ENCODE data around the gene NRL. TPM values are rescaled to one million over a fixed set of nuclear protein-coding genes. Genes with fewer than 3 reads are reported as not detected.

Gene NRL
- total RNA-seq, 1 donor, result 0.86 TPM

- DNase-seq (ENCODE audit: low read depth), result no peak
- no peak overlapping the region for H3K4me3 ChIP-seq (ENCODE audit: low read depth, low read length)
- TF ChIP-seq, protein P1, sequence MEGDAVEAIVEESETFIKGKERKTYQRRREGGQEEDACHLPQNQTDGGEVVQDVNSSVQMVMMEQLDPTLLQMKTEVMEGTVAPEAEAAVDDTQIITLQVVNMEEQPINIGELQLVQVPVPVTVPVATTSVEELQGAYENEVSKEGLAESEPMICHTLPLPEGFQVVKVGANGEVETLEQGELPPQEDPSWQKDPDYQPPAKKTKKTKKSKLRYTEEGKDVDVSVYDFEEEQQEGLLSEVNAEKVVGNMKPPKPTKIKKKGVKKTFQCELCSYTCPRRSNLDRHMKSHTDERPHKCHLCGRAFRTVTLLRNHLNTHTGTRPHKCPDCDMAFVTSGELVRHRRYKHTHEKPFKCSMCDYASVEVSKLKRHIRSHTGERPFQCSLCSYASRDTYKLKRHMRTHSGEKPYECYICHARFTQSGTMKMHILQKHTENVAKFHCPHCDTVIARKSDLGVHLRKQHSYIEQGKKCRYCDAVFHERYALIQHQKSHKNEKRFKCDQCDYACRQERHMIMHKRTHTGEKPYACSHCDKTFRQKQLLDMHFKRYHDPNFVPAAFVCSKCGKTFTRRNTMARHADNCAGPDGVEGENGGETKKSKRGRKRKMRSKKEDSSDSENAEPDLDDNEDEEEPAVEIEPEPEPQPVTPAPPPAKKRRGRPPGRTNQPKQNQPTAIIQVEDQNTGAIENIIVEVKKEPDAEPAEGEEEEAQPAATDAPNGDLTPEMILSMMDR (IDR thresholded peaks at IDR 0.05; ENCODE audit: insufficient read depth, low read depth, low read length), result no peak
Observed at GRCh38 chr14:24131549-24131966, 16.8 kb upstream of the NRL start.

GRCh38 chr14:24130717-24131548 is 16.2 kb upstream of the NRL start:
- DNase-seq (ENCODE audit: low read depth), result no peak
- TF ChIP-seq, protein P1 (IDR thresholded peaks at IDR 0.05; ENCODE audit: insufficient read depth, low read depth, low read length), result no peak
- H3K4me3 ChIP-seq (ENCODE audit: low read depth, low read length), result no peak overlapping the region

DNA sequence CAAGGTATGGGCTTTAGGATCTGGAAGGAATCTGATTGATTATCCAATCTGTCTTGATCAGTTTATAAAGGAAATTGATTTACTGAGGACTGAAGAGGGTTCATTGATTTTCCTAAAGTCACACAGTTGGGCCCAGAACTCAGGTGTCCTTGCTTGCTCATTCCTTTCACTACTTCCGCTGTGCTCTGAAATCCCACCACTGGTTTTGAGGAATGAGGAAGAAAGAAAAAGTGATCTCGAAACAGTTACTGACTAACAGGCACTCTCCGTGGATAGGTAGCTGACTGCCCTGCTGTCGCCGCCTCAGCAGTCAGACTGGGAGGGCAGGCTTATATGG is 15.6 kb upstream of the NRL start, which contains the start of gene FITM1:
TSS of gene FITM1 (plus strand) at position 280 of the 337 bp plus-strand sequence. CDS start 905 bp downstream, outside the sequence.
- no peak for DNase-seq (ENCODE audit: low read depth)
- H3K4me3 ChIP-seq (ENCODE audit: low read depth, low read length), result no peak within 1 kb of the TSS
- TF ChIP-seq, protein P1 (IDR thresholded peaks at IDR 0.05; ENCODE audit: insufficient read depth, low read depth, low read length), result no peak

- no peak overlapping the region for H3K4me3 ChIP-seq (ENCODE audit: low read depth, low read length)
- TF ChIP-seq, protein P1 (IDR thresholded peaks at IDR 0.05; ENCODE audit: insufficient read depth, low read depth, low read length), result no peak
- DNase-seq (ENCODE audit: low read depth), result no peak
Observed at GRCh38 chr14:24129410-24129998, 14.8 kb upstream of the NRL start.

GRCh38 chr14:24127673-24128072 is 12.9 kb upstream of the NRL start:
- TF ChIP-seq, protein P1 (IDR thresholded peaks at IDR 0.05; ENCODE audit: insufficient read depth, low read depth, low read length), result no peak
- no peak overlapping the region for H3K4me3 ChIP-seq (ENCODE audit: low read depth, low read length)
- DNase-seq (ENCODE audit: low read depth), result no peak

DNA sequence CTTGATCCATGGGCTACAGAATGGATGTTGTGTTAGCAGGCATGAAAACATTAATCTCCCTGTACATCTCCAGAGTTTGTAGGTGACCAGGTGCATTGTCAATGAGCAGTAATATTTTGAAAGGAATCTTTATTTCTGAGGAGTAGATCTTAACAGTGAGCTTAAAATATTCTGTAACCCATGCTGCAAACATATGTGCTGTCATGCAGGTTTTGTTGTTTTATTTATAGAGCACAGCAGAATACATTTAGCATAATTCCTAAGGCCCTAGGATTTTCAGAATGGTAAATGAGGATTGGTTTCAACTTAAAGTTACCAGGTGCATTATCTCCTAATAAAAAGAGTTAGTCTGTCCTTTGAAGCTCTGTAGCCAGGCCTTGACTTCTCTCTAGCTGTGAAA is 12.2 kb upstream of the NRL start:
- no peak overlapping the region for H3K4me3 ChIP-seq (ENCODE audit: low read depth, low read length)
- TF ChIP-seq, protein P1 (IDR thresholded peaks at IDR 0.05; ENCODE audit: insufficient read depth, low read depth, low read length), result no peak
- no peak for DNase-seq (ENCODE audit: low read depth)

All from fibroblast of villous mesenchyme (primary cell).